Right hindlimb (tissue), 1 donor: ENCODE data around the gene ANKMY1.

Experiments used
- DNase-seq: peaks from one replicate; pipeline ENCODE4 v3.0.0-alpha.2; 2018

Gene ANKMY1

DNA sequence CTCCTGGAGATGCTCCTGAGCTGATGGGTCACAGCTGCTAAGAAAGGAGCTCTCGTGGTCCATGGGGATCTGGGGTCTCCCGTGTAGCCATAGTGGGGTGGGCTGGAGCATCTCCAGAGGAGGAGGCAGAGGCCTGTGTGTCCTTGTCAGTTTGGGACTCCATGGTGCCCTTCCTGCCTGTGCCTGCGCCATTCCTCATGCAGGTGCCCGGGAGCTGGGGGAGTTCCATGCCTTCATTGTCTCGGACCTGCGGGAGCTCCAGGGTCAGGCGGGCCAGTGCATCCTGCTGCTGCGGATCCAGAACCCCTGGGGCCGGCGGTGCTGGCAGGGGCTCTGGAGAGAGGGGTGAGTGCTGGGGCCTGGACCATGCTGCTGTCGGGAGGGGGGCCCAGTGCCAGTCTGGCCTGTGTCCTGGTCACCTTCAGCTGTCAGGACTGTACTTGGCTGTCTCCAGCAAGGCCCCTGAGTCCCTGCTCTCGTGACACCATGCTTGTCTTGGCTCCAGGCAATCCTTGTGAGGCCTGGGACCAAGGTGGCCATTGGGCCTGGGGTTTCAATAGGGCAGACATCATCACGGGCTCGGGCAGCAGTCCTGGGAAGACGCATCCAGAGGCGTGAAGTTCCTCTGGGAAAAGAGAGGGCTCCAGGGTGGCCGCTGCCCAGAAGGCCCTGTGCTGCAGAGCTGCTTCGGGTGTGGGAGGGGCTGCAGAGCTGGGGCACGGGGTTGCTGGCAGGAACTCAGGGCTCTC, 36.1 kb upstream of the ANKMY1 start:
- DNase-seq, result no peak

DNA sequence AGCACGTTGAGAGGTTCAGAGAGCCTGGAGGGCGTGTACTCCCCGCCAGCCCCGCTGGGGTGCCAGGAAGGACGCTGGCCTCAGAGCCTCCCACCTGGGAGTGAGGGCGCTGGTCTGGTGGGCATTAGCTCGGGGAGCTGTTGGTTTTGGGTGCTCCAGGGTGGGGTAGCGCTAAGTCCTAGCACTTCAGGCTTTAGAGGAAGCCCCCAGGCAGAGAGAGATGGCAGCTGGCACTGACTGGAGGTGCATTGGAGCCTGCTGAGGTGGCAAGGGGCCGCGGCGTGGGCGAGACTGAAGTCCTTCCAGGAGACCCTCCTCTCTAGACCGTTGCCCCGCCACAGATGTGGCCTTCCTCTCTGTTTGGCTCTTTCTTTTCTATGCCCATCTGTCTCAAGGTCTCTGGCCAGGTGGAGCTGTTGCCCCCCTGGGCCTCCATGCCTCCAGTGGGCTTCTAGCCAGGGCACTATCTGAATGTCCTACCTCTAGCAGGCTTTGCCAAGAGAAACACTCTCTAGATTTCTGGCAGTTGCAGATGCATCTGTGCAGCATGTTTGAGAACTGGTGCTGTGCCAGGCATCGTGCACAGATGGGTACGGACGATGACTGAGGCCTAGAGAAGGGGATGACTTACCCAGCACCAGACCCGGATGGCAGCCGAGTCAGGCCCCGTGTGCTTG, 35.4 kb upstream of the ANKMY1 start:
- DNase-seq, result no peak

- no peak for DNase-seq
Measured at GRCh38 chr2:240591784-240592183, 34.0 kb upstream of the ANKMY1 start.

- DNase-seq, result no peak
Measured at GRCh38 chr2:240591226-240591625, 33.4 kb upstream of the ANKMY1 start.

DNA sequence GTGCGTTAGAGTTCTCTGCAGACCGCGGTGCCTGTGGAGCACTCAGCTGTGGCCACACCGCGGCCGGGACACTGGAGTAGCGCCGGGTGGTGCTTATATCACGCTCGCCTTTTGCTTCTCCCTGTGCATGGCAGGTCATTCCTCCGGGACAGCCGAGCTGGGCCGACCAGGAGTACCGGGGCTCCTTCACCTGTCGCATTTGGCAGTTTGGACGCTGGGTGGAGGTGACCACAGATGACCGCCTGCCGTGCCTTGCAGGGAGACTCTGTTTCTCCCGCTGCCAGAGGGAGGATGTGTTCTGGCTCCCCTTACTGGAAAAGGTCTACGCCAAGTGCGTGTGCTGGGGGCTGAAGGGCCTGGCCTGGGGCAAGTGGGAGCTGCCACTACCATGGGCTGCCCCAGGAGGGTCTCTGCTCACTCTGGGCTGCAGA, 32.9 kb upstream of the ANKMY1 start:
- no peak for DNase-seq

GRCh38 chr2:240589850-240590525, 32.2 kb upstream of the ANKMY1 start:
- no peak for DNase-seq

DNA sequence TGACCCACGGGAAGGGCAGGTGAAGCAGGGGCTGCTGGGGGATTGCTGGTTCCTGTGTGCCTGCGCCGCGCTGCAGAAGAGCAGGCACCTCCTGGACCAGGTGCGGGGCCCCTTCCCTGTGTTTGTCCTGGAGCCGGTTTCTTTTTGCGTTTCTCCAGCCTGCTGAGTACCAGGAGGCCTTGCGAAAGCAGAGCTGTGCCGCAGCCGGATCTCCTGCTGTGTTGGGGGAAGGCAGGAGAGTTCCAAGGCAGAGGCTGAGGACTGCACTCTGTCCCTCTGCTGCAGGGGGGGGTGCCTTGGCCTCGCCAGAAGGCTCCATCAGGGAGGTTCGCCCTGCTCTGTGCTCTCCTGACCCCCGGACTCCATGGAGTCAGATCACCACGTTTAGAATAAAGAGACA, 31.6 kb upstream of the ANKMY1 start:
- no peak for DNase-seq

DNA sequence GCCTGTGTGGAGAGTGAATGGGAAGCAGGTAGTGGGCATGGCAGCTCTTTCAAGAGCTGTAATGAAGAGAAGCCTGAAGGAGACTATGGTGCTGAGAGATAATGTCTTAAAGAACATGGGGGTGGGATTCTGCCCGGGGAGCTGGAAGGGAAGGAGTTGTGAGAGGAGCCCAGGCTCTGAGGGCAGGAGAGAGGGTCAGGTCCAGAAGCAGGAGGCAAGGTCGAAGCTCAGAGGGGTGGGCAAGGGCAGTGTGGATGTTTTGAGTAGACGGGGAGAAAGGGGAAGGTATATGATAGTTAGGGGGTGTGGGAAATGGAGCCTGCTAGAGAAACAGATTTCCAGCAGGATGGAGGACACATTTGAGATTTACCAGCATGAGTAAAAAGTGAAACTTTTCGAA, 30.9 kb upstream of the ANKMY1 start:
- DNase-seq, result no peak

DNA sequence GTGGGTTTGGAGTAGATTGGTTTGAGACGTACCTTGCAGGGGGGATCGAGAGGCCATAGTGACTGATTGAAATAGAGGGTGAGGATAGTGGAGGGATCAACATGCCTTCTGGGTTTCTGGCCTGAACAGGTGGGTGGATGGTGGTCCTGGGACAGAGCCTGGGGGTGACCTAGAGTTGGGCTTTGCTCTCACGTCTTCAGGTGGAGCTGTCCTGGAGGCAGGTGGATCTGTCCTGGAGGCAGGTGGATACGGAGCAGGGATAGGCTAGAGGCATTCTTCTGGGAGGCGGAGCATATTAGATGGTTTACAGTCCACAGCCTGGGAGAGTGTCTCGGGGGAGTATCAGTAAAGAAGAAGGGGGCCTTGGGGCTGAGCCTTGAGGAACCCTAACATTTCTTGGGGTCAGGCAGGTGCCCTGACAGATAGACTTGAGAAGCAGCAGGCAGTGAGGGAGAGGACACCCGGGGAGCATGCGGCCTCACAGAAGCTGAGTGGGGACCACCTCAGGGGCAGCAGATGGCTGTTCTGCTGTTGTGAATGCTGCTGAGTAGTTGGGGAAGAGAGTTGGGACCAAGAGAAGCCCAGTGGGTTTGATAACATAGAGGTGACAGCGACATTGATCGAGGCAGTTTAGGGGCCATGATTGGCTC, 30.3 kb upstream of the ANKMY1 start:
- no peak for DNase-seq

GRCh38 chr2:240586919-240587800, 29.4 kb upstream of the ANKMY1 start:
- no peak for DNase-seq

DNA sequence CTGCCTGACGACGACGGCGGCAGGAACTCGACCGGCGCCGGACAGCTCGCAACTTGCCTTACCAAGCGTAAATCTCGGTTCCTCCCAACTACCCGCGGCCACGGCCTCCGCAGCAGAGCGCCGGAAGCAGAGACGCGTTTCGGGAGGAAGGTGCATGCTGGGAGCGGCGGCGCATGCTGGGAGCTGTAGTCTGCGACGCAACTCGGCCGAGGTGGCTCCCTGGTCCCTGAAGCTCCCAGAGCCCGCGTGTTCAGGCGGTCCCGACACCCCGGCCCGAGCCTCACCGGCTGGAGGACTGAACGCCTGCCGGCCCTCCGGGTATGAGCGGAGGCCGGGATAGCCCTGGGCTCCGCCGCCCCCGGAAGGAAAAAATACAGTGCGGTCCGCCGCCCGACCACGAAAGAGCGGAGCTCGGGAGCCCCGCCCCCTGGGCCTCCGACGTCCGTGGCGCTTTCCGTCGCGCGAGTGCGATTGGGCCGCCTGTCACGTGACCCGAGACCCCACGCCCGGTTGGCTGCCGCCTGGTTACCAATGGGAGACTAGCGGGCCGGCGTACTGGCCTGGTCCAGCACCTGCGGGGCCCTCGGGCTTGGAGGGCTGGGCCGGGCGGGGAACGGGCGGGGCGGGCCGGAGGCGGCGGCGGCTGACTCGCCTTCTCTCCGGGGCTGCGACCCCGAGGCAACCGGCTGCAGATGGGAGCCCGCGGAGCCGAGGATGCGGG, 28.6 kb upstream of the ANKMY1 start, which contains the start of gene CAPN10:
TSS of gene CAPN10 (plus strand) at position 537 of the 721 bp plus-strand sequence. CDS start at position 715, 178 bp downstream.
- DNase-seq, result peak; percentile 98

- DNase-seq, result no peak
Measured at GRCh38 chr2:240585681-240586197, 28.0 kb upstream of the ANKMY1 start.

DNA sequence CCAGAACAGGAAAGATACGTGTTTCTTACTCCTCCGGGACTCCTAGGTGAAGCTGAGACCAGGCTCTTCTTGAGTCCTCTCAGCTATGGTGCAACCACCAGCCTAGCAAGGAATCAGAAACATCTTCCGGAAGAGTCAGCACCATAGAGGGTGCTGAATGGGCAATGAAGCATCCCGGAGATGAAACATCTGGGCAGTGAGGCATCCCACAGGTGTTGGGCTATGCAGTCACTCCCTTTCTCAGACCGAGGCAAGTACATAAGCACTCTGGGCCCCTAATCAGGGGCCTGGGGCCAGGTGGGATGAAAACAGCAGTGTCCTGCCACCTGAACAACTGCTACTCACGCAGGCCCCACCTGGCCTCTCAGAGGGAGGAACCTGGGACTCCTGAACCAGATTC, 27.3 kb upstream of the ANKMY1 start:
- no peak for DNase-seq

DNA sequence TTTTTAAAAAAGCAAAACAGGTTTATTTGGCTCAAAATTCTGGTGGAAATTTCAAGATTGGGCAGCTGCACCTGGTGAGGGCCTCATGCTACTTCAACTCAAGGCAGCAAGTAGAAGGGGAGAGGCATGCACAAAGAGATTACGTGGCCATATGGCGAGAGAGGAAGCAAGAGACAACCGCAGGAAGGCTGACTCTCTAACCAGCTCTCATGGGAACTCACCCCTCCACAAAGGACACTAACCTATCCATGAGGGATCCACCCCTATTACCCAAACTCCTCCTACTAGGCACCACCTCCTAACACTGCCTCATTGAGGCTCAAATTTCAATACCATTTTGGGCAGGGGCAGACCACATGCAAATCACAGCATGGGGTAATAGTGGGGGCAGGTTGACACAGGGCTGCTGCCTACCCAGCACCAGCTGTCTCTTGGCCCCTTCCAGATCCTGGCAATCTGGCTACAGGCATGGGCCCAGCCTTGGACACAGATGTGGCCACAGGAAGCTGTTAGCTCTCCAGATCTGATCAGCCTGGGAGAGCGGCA, 26.8 kb upstream of the ANKMY1 start:
- no peak for DNase-seq

- DNase-seq, result no peak
Measured at GRCh38 chr2:240583774-240584173, 26.0 kb upstream of the ANKMY1 start.

DNA sequence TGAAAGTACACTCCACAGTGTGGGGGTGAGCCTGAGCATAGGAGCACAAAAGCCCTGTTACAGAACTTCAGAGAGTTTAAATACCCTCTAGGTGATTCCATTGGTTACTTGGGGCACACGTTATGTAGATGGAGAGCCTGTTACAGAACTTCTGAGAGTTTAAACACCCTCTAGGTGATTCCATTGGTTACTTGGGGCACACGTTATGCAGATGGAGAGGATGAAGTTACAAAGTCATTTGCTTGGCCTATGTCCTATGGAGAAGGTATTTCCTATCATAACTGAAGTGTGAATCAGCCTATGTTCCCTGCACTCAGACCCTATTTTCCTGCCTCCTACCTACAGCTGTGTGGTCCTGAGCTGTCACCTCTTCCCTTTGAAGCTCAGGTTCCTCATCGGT, 25.0 kb upstream of the ANKMY1 start:
- no peak for DNase-seq

DNA sequence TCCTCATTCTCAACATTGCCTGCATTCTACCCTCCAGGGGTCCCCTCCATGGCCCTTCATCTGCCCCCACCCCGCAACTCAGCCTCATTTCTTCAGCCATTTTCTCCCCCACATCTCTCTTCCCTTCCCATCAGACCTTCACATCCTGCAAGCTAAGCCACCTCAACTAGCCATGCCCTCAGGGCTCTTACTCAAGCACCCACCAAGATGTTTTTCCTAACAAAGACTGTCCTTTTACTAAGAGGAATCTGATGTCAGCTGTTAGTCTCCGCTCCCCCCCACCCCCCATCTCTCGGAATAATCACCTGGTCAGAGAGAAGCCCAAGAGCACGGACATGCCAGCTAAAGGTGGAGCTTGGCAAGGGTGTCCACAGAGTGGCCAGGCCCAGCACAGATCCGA, 24.0 kb upstream of the ANKMY1 start:
- DNase-seq, result no peak

GRCh38 chr2:240579771-240580614, 22.2 kb upstream of the ANKMY1 start:
- no peak for DNase-seq

DNA sequence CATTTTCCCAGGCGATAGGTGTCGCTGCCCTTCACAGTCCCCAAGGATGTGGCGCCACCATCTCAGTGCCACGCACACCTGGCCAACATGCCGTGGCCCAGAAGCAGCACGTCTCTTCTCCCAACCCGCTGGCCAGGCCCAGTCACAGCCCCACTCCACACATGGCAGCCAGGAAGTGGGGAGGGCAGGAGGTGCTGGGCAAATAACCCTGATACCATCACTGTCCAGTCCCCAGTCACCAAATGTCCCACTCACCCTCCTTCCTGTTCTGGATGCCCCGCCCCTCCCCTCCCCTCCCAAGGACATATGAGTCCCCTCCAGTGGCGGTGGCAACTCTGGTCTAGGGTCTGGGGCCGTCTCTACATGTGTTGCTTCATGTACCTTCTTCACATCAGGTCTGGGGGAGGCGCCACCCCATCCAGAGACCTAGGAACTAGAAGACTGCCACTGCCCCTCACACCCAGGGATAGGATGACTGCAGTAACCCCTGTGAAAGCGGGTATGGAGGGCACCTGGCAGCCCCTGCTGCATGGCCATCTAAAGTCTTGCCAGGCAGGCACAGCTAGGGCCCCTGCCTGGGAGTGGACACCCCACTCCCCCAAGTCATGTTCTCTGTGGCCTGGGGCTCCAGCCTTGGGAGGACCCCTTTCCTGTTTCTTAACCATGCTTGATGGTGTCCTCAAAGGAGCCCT, 21.4 kb upstream of the ANKMY1 start:
- DNase-seq, result no peak
